Large intestine (tissue), 12 donors: ENCODE measurements around the gene ZFP62. TPM values are rescaled to one million over a fixed set of nuclear protein-coding genes. Genes with fewer than 3 reads are reported as not detected.

Source experiments
- DNase-seq, 2 donors: peaks; one replicate each; pipeline versions ENCODE4 v3.0.0 to v3.0.0-alpha.2; 2013
- H3K27ac ChIP-seq: one replicate; pipeline ENCODE4 v1.5.1; 2013; ENCODE audit warnings: low read length
- H3K27me3 ChIP-seq: 2 replicates; pipeline ENCODE4 v1.6.1; 2013; ENCODE audit warnings: low read length; ENCODE audit not compliant: control insufficient read depth, insufficient read depth
- H3K36me3 ChIP-seq: 2 replicates; pipeline ENCODE4 v1.6.1; 2013; ENCODE audit warnings: low read length; ENCODE audit not compliant: control insufficient read depth, insufficient read depth
- H3K4me1 ChIP-seq: one replicate; pipeline ENCODE4 v1.6.1; 2013; ENCODE audit warnings: low read length; ENCODE audit not compliant: control insufficient read depth, insufficient read depth
- H3K4me3 ChIP-seq: one replicate; pipeline ENCODE4 v1.5.1; 2013; ENCODE audit warnings: low read length
- H3K9me3 ChIP-seq: one replicate; pipeline ENCODE4 v1.6.1; 2013; ENCODE audit warnings: mild to moderate bottlenecking, low read depth, low read length, moderate library complexity; ENCODE audit not compliant: control insufficient read depth
- WGBS: methylation state at CpG from one replicate; pipeline ENCODE4 v1.1.5; 2013; ENCODE audit warnings: low lambda C conversion rate; ENCODE audit not compliant: insufficient coverage; 5-methylcytosine and 5-hydroxymethylcytosine counted together
- long read RNA-seq, 11 donors: transcript quantifications; one replicate each; lab custom pipeline, GENCODE V29; 2026
- polyA plus RNA-seq: library from polyadenylated mRNA; unstranded; fragments of 120-200 nt; gene quantifications from one replicate; pipeline ENCODE4 v1.2.1, GENCODE V29; 2013

ZFP62 gene
- polyA plus RNA-seq: 56.1 TPM
- long read RNA-seq, donor 1, transcript ZFP62-202 (2 exons, 749 nt): major isoform, 6 of 7 reads
- long read RNA-seq, donor 1, partial matches to known transcripts: 0 of 7 reads
- long read RNA-seq, donor 1, other reads (novel, unspliced or antisense): 0 of 7 reads
- long read RNA-seq, donor 2, transcript ZFP62-201 (2 exons, 3,415 nt): minor isoform, 10 of 29 reads
- long read RNA-seq, donor 2, transcript ZFP62-202 (2 exons, 749 nt): major isoform, 18 of 29 reads
- long read RNA-seq, donor 2, partial matches to known transcripts: 0 of 29 reads
- long read RNA-seq, donor 2, other reads (novel, unspliced or antisense): 0 of 29 reads
- long read RNA-seq, donor 3, transcript ZFP62-202 (2 exons, 749 nt): major isoform, 8 of 14 reads
- long read RNA-seq, donor 3, transcript ZFP62-201 (2 exons, 3,415 nt): minor isoform, 5 of 14 reads
- long read RNA-seq, donor 3, partial matches to known transcripts: 0 of 14 reads
- long read RNA-seq, donor 3, other reads (novel, unspliced or antisense): 0 of 14 reads
- long read RNA-seq, donor 4, partial matches to known transcripts: 0 of 1 reads
- long read RNA-seq, donor 4, other reads (novel, unspliced or antisense): 0 of 1 reads
- long read RNA-seq, donor 5, transcript ZFP62-202 (2 exons, 749 nt): major isoform, 9 of 11 reads
- long read RNA-seq, donor 5, partial matches to known transcripts: 0 of 11 reads
- long read RNA-seq, donor 5, other reads (novel, unspliced or antisense): 0 of 11 reads
- long read RNA-seq, donor 6, transcript ZFP62-202 (2 exons, 749 nt): major isoform, 8 of 13 reads
- long read RNA-seq, donor 6, transcript ZFP62-201 (2 exons, 3,415 nt): minor isoform, 5 of 13 reads
- long read RNA-seq, donor 6, partial matches to known transcripts: 0 of 13 reads
- long read RNA-seq, donor 6, other reads (novel, unspliced or antisense): 0 of 13 reads
- long read RNA-seq, donor 7, partial matches to known transcripts: 0 of 6 reads
- long read RNA-seq, donor 7, other reads (novel, unspliced or antisense): 0 of 6 reads
- long read RNA-seq, donor 8, transcript ZFP62-202 (2 exons, 749 nt): major isoform, 8 of 14 reads
- long read RNA-seq, donor 8, transcript ZFP62-201 (2 exons, 3,415 nt): minor isoform, 5 of 14 reads
- long read RNA-seq, donor 8, partial matches to known transcripts: 0 of 14 reads
- long read RNA-seq, donor 8, other reads (novel, unspliced or antisense): 0 of 14 reads
- long read RNA-seq, donor 9, transcript ZFP62-202 (2 exons, 749 nt): major isoform, 7 of 11 reads
- long read RNA-seq, donor 9, partial matches to known transcripts: 0 of 11 reads
- long read RNA-seq, donor 9, other reads (novel, unspliced or antisense): 0 of 11 reads
- long read RNA-seq, donor 10, full-length matches to known transcripts: 12 of 12 reads
- long read RNA-seq, donor 10, partial matches to known transcripts: 0 of 12 reads
- long read RNA-seq, donor 10, other reads (novel, unspliced or antisense): 0 of 12 reads
- long read RNA-seq, donor 11, transcript ZFP62-202 (2 exons, 749 nt): major isoform, 6 of 9 reads
- long read RNA-seq, donor 11, partial matches to known transcripts: 0 of 9 reads
- long read RNA-seq, donor 11, other reads (novel, unspliced or antisense): 0 of 9 reads

DNA sequence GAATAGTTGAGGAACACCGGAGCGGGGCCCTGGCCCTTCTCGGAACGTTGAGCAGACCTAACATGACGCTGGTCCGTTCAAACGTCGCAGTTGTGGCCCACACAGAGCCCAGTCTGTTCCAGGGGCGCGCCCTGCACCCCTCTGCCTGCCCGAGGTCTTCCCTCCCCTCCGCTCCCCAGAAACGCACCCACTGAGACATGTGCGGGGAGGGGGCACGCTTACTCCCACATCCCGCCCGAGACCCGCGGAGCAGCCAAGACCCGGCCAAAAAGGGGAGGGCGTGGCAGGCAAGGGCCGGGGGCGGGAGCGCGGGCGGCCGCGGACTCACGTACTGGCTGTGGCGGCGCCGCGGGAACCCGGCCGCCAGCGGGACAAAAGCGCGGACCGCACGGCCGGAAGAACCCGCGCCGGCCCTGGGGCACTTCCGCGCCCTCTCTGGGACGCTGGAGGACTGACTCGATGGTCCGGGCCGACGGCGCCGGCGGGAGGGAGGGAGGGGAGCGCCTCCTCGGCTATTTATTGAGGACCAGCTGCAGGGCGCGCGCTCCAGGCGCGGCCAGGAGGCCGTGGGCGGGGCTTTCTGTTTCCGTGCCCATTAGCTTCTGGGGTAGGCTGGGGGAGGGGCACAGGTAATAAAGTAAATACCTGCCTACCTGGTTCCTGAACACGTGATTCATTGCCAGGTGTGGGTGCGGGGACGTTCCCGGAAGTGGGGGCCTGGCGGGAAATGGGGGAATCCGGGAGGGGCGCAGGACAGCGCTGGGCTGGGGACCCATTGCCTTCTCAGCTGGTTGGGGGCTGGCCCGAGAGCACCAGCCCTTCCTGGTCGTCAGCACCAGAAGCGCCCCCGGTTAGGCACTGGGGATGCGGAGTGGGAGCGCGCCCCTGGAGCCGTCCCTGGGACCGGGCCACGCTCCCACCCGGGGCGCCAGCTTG is at the start of gene ZFP62:
TSS of gene ZFP62 (minus strand) at position 390 of the 936 bp plus-strand sequence. CDS start at position 333, 57 bp downstream.
- H3K36me3 ChIP-seq: peaks cover 19% of the 10 kb centered on the region
- WGBS: no CpG with 5 or more reads among the region's 84 CpGs
- no peaks in the 10 kb centered on the region for H3K27me3 ChIP-seq
- H3K9me3 ChIP-seq: no peaks in the 10 kb centered on the region
- H3K4me3 ChIP-seq: peak within 1 kb of the TSS; percentile 100
- H3K4me1 ChIP-seq: peaks cover 3% of the 10 kb centered on the region
- peak within 1 kb of the TSS; percentile 99 for H3K27ac ChIP-seq
- DNase-seq: peak; percentile 96 to 99

DNA sequence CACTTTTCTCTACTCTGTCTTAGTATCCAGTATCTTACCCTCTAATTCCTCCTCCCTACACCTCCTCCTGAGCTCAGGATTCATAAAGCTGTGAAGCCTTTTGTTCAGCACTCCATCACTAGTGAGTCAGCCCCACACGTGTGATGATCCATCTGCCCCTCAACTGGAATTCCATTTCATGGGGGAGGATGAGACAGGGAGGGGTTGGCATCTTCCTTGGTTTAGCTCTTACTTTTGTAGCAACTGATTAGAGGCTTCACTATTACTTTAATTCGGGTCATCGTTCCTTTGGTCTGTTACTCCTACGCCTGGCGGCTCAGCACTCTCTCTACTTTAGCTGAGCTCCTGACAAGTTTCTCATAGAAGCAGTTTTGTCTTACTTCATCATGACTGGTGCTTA is 49.7 kb upstream of the ZFP62 start:
- H3K9me3 ChIP-seq: peaks cover 16% of the 10 kb centered on the region
- H3K27ac ChIP-seq: no peak overlapping the region
- no peaks in the 10 kb centered on the region for H3K27me3 ChIP-seq
- no peaks in the 10 kb centered on the region for H3K4me1 ChIP-seq
- no peak overlapping the region for H3K4me3 ChIP-seq
- 100% methylated on average over 2 of the region's 5 CpGs for WGBS
- DNase-seq: no peak
- H3K36me3 ChIP-seq: peaks cover 60% of the 10 kb centered on the region

DNA sequence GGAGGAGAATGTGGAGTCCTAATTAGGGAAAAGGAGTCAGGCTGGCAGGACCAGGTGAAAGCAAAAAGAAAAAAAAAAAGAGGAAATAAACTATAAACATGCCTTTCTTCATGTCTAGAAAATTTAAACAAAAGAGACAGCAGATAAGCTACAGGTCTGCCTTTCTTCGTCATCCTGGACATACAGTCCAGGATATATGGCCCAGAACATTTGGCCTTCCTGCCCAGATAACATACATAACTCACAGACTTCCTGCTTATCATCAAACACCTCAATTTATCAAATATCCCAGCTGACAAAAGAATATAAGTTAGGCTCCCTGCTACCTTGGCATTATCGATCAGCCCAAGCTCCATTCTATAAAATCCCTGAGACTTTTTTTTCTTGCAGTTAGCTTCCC is 49.1 kb upstream of the ZFP62 start:
- Histone ChIP-seq H3K27me3 (no peaks in the 10 kb centered on the region), H3K4me3 (no peak overlapping the region), H3K9me3 (peaks cover 15% of the 10 kb centered on the region), H3K4me1 (no peaks in the 10 kb centered on the region), H3K36me3 (peaks cover 57% of the 10 kb centered on the region), H3K27ac (no peak overlapping the region)
- WGBS: 58% methylated on average over 1 of the region's 2 CpGs
- DNase-seq: no peak

DNA sequence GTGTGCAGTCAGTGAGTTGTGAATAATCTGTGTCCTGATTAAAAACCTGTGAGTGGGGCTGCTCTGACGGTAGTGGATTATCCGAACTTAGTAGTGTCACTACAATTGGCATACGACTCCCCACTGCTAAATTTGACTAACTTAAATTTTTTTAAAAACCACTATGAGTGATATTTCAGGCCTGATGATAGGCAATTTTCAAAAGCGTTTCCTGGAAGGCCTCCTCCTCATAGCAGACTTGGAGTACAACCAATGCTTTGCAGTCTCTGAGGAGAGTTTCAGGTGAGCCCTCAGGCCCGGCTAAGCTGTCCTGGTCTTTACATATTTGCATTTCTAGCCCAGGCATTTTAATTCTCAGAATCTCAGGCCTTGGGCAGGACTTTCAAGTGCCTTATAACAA is 48.7 kb upstream of the ZFP62 start:
- no peak overlapping the region for H3K27ac ChIP-seq
- no peaks in the 10 kb centered on the region for H3K4me1 ChIP-seq
- WGBS: 75% methylated on average over 2 of the region's 5 CpGs
- H3K4me3 ChIP-seq: no peak overlapping the region
- H3K9me3 ChIP-seq: peaks cover 11% of the 10 kb centered on the region
- H3K36me3 ChIP-seq: peaks cover 53% of the 10 kb centered on the region
- no peaks in the 10 kb centered on the region for H3K27me3 ChIP-seq
- no peak for DNase-seq

DNA sequence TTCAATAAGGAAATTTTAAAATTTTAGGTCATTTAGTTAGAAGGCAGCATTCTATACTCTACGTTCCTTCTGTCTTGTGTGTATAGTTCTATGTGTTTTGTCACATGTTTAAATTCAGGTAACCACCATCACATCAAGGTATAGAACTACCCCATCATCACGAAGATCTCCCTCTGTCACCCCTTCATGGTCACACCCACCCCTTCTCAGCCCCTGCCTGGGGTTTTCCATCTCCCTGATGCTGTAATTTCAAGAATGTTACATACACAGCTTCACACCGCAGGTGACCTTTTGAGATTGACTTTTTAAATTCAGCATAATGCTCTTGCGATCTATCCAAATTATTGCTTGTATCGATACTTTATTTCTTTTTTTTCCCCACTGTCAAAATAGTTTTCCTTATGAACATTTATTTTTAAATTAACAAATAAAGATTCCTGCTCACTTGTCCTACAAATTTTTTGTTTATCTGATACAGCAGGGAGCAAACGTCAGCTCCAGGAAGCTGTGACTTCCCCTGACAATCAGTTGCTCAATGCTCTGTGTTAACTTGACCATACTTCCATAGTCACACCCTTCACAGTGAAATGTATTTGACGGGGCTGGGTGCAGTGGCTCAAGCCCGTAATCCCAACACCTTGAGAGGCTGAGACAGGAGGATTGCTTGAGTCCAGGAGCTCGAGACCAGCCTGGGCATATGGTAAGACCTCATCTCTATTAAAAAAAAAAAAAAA is 48.1 kb upstream of the ZFP62 start:
- Histone ChIP-seq H3K4me1 (no peaks in the 10 kb centered on the region), H3K27ac (no peak overlapping the region), H3K27me3 (no peaks in the 10 kb centered on the region), H3K9me3 (peaks cover 8% of the 10 kb centered on the region), H3K36me3 (peaks cover 49% of the 10 kb centered on the region), H3K4me3 (no peak overlapping the region)
- DNase-seq: peak in 1 of 2 donors; percentile 17
- WGBS: 77% methylated on average over 5 of the region's 9 CpGs

DNA sequence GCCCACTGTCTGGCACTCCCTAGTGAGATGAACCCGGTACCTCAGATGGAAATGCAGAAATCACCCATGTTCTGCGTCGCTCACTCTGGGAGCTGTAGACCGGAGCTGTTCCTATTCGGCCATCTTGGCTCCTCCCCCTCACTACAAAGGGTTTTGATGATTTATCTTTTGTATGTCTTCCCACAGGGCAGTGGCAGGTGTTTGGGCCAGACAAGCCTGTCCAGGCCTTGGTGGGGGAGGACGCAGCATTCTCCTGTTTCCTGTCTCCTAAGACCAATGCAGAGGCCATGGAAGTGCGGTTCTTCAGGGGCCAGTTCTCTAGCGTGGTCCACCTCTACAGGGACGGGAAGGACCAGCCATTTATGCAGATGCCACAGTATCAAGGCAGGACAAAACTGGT is 47.3 kb upstream of the ZFP62 start:
- Histone ChIP-seq H3K9me3 (peaks cover 8% of the 10 kb centered on the region), H3K27ac (no peak overlapping the region)

DNA sequence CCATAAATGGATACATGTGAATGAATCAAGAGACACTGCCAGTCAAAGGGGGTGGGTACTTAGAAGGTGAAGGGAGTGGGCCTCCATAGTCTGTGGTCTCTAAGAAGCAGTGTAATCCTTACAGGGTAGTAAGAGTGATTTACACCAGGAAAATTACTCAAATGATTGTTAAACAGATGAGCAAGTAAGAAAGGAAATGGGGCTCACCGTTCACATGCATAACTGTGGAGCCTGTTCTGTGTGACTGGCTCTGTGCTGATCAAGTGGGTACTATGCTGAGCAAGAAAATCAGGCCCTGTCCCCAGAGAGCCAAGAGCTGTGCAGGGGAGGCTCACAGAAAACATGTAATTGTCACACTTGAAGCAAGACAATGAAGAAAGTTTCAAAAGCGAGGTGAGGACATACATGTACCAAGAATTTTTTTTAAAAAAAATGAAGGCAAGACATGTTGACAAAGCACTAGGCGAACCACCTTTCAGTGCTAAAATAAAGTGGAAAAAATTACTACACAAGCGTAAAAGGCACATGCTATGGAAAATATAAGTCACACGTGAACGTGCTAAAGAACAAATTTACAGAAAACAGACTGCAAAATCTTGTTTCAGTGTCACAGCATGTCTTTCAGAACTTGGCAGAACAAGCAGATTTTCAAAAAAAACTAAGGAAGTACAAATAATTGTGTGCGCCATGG is 40.4 kb upstream of the ZFP62 start:
- DNase-seq: no peak
- Histone ChIP-seq H3K36me3 (peaks cover 10% of the 10 kb centered on the region), H3K9me3 (no peaks in the 10 kb centered on the region), H3K4me1 (peaks cover 14% of the 10 kb centered on the region), H3K27me3 (no peaks in the 10 kb centered on the region), H3K27ac (no peak overlapping the region), H3K4me3 (peak overlapping the region; percentile 62)
- WGBS: 80% methylated on average over 2 of the region's 7 CpGs

More for the DNA sequence above, 47.3 kb upstream of the ZFP62 start:
- no peak for DNase-seq
- Histone ChIP-seq H3K27me3 (no peaks in the 10 kb centered on the region), H3K4me1 (no peaks in the 10 kb centered on the region), H3K4me3 (no peak overlapping the region), H3K36me3 (peaks cover 41% of the 10 kb centered on the region)
- no CpG with 5 or more reads among the region's 9 CpGs for WGBS

DNA sequence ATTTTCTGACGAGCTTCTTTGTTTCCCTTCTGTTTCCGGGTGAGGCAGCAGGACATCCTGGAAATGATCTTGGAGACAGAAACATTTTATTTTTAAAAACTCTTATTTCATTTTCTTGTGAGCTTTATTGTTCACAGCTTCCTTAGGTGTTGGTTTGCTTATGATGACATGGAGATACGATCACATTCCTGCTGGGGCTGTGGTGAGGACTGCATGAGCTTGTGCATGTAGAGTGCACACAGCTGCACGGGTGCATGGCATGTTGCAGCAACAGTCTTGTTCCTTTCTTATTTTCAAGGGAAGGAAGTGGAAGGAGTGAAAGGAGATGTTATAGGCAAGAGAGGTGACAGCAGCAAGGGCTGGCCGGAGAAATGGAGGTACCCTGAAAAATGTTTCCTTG is 39.1 kb upstream of the ZFP62 start:
- H3K4me1 ChIP-seq: peaks cover 14% of the 10 kb centered on the region
- 80% methylated on average over 1 of the region's 5 CpGs for WGBS
- H3K9me3 ChIP-seq: no peaks in the 10 kb centered on the region
- peaks cover 10% of the 10 kb centered on the region for H3K36me3 ChIP-seq
- H3K27me3 ChIP-seq: no peaks in the 10 kb centered on the region
- peak overlapping the region; percentile 62 for H3K4me3 ChIP-seq
- H3K27ac ChIP-seq: peak overlapping the region; percentile 89
- DNase-seq: peak in 1 of 2 donors; percentile 14
